Sigmoid colon (tissue), 4 donors: ENCODE results near the gene SCGB3A2.

Experiments used
- POLR2A ChIP-seq, 2 donors: fragments of 450-650 bp; IDR thresholded peaks; one replicate each; pipeline ENCODE4 v1.6.1; 2016; ENCODE audit warnings: antibody characterized with exemption in 2 of 2, mild to moderate bottlenecking in 2 of 2, moderate library complexity in 2 of 2
- POLR2AphosphoS5 ChIP-seq, 4 donors: sonication (generic); formaldehyde crosslinking; IDR thresholded peaks; one replicate each; pipeline ENCODE4 v1.6.1; 2017; ENCODE audit warnings: antibody characterized with exemption in 4 of 4
- TF ChIP-seq, protein P1 (sequence below), 4 experiments: fragments of 450-650 bp in 3 of 4; fragments of 200-600 bp in 1 of 4; IDR thresholded peaks; one replicate each; pipeline ENCODE4 v1.5.1; 2016 to 2019; ENCODE audit warnings: antibody characterized with exemption in 4 of 4, mild to moderate bottlenecking in 3 of 4, moderate library complexity in 2 of 4

DNA sequence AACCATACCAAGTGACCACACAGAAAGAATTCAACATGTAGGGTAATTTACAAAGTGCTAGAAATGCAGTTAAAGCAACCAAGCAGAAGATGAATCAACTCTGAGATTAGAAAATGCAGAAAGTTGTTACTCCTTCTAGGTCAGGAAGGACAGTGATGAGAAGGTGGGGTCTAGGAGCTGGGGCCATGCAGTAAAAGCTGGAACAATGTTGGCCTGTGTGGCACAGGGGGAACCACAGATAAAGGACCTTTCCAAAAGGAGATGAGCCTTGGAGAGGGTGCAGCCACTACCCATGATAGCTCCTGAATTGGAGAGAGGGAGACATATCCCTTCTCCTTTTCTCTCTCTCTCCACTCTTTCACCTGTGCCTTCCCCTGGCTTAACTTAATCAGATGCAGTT is 2.4 kb upstream of the SCGB3A2 start:
- TF ChIP-seq, protein P1, sequence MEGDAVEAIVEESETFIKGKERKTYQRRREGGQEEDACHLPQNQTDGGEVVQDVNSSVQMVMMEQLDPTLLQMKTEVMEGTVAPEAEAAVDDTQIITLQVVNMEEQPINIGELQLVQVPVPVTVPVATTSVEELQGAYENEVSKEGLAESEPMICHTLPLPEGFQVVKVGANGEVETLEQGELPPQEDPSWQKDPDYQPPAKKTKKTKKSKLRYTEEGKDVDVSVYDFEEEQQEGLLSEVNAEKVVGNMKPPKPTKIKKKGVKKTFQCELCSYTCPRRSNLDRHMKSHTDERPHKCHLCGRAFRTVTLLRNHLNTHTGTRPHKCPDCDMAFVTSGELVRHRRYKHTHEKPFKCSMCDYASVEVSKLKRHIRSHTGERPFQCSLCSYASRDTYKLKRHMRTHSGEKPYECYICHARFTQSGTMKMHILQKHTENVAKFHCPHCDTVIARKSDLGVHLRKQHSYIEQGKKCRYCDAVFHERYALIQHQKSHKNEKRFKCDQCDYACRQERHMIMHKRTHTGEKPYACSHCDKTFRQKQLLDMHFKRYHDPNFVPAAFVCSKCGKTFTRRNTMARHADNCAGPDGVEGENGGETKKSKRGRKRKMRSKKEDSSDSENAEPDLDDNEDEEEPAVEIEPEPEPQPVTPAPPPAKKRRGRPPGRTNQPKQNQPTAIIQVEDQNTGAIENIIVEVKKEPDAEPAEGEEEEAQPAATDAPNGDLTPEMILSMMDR (IDR thresholded peaks at IDR 0.05): no peak
- TF ChIP-seq POLR2AphosphoS5 (IDR thresholded peaks at IDR 0.05): no peak
- TF ChIP-seq POLR2A (IDR thresholded peaks at IDR 0.05): no peak
